Measurements from ENCODE around the gene MEX3A.
"Not testable (repeated sequence)": the region's sequence is repeated elsewhere in the genome, so short reads cannot be mapped to it uniquely, and the experiment has no call there.

Gene MEX3A

GRCh38 chr1:156118177-156118868, 36.1 kb upstream of the MEX3A start:
- DNase-seq, result no peak

DNA sequence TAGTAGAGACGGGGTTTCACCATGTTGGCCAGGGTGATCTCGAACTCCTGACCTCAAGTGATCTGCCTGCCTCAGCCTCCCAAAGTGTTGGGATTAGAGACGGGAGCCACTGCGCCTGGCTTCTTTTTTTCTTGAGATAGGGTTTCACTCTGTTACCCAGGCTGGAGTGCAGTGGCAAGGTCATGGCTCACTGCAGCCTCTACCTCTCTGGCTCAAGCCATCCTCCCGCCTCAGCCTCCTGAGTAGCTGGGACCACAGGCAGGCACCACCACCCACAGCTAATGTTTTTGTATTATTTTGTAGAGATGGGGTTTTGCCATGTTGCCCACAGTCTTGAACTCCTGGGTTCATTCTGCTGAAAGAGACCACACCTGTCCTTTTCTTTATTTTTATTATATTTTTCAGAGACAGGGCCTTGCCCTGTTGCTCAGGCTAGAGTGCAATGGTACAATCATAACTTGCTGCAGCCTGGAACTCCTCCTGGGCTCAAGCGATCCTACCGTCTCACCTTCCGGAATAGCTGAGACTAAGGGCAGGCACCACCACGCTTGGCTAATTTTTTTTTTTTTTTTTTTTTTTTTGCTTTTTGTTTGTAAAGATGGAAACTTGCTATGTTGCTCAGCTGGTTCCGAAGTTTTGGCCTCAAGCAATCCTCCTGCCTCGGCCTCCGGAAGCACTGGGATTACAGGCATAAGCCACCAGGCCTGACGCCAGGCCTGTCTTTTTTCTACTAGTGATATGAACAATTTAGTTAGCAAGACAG, 35.3 kb upstream of the MEX3A start:
- DNase-seq, result no peak

DNA sequence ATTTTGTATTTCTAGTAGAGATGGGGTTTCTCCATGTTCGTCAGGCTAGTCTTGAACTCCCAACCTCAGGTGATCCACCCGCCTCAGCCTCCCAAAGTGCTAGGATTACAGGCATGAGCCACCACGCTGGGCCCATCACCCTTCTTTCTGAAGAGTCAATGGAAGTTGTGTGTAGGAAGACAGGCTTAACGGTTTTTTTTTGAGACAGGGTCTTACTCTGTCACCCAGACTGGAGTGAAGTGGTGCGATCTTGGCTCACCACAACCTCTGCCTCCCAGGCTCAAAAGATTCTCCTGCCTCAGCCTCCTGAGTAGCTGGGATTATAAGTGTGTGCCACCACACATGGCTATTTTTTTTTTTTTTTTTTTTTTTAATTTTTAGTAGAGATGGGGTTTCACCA, 34.5 kb upstream of the MEX3A start:
- not testable (repeated sequence) for DNase-seq

DNA sequence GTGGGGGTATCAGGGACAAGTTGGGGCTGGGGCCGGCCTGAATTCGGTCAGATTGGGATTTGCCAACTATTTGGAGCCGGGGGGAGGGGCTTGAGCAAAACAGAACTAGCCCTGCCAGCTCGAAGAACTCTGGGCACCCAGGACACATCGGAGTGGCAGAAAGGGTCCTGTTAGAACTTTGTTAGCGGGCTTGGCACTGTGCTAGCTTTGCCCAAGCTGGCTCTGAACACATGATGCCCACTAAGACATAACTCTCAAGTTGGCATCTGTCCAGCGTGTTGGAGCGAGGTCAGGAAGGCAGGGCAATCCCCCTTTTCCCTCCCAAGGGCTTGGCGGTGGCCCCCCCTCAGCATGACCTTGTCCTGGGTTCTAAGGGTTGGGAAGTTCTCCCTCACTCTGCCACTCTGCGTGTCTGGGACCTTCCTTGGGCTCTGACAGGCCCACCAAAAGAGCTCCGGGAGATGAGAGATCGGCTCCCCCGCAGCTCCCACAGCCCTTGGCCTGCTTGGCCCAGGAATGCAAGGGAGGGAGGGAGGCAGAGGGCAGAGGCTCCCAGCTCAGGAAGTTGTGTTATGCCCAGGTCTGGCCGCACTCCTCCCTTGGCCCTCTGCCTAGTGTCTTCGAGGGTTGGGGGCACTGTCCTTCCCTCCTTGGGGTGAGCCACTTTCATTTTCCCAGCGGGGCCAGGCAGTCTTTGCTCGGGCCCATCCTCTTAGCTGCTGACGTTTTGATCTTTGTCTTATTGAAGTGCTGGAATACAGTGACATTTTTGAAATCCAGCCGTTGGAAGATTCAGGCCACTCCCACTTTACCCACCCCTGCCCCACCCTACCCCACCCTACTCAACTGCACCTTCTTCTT, 33.5 kb upstream of the MEX3A start:
- DNase-seq, result peak; percentile 63

DNA sequence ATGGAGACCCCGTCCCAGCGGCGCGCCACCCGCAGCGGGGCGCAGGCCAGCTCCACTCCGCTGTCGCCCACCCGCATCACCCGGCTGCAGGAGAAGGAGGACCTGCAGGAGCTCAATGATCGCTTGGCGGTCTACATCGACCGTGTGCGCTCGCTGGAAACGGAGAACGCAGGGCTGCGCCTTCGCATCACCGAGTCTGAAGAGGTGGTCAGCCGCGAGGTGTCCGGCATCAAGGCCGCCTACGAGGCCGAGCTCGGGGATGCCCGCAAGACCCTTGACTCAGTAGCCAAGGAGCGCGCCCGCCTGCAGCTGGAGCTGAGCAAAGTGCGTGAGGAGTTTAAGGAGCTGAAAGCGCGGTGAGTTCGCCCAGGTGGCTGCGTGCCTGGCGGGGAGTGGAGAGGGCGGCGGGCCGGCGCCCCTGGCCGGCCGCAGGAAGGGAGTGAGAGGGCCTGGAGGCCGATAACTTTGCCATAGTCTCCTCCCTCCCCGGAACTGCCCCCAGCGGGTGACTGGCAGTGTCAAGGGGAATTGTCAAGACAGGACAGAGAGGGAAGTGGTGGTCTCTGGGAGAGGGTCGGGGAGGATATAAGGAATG, 32.8 kb upstream of the MEX3A start:
- peak; percentile 63 for DNase-seq

- DNase-seq, result peak; percentile 96
Observed at GRCh38 chr1:156114101-156114918, 32.0 kb upstream of the MEX3A start, which contains the start of gene LMNA. LMNA (plus strand) TSS chr1:156114711; CDS start chr1:156114919, 208 bp downstream.

DNA sequence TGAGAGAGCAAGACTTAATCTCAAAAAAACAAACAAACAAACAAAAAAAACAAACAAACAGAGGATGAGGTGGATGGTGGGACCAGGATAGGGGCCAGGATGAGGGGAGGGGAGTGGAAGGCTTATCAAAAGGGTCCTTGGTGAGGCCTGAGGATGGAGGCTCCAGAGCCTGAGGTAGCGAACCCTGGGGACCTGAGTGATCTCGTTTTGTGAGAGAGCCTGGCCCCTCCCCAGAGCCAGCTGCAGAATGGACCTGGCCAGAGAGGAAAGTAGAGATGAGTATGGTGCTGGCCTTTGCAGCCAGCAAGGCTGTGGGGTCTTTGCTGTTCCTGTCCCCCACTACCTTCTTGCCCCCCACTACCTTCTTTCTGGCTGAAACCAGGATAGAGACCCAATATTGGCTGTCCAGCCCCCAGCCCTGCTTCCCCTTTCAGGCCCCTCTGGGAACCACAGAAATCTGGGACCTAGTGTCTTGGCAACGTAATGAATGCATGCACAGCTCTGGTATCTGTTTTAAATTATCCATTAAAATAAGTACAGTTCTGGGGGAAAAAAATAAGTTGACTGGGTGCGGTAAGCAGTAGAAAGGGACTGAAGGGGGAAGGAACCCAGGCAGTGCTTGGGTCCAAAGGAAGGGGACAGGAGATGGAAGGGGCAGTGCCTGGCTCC, 31.2 kb upstream of the MEX3A start:
- no peak for DNase-seq

- DNase-seq, result no peak
Observed at GRCh38 chr1:156112276-156113137, 30.2 kb upstream of the MEX3A start.

DNA sequence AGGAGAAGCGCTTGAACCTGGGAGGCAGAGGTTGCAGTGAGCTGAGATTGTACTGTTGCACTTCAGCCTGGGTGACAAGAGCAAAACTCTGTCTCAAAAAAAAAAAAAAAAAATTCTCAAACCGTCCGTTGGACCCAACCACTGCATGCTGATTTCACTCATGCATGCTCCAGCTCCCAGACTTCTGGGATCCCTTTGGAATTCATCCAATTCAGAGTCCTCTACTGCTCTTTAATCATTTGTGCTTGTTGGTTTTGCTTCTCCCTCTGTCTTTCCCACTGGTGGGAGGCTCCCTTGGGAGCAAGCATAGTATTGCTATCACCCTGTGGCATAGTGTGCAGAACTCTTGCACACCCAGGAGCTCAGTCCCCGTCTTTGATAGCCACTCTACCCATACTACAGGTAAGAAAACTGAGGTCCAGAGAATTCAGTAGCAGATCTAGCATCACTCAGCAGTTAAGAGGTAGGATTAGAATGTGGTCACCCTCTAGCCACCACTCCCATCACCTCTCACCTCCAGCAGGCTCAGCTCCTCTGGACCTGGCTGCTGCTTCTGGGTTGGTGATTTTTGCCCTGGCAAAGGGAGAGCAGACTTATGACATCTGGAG, 29.2 kb upstream of the MEX3A start:
- DNase-seq, result peak; percentile 88

DNA sequence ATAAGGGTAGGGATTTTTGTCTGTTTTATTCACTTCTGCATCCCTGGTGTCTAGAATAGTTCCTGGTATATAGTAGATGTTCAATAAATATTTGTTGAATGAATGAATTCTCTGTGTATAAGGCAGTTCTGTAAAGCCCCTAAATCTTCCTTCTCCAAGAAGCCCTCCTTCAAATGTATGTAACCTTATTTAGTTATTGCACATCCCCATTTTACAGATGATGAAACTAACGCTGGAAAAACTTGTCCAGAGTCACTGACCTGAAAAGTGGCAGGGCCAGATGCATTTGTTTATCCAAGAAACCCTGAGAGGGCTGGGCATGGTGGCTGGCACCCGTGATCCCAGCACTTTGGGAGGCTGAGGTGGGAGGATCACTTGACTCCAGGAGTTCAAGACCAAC, 28.0 kb upstream of the MEX3A start:
- no peak for DNase-seq

GRCh38 chr1:156108664-156109241, 26.5 kb upstream of the MEX3A start:
- no peak for DNase-seq

GRCh38 chr1:156108057-156108456, 25.8 kb upstream of the MEX3A start:
- no peak for DNase-seq

GRCh38 chr1:156106624-156107488, 24.6 kb upstream of the MEX3A start:
- DNase-seq, result no peak

GRCh38 chr1:156104861-156105832, 22.9 kb upstream of the MEX3A start:
- no peak for DNase-seq

DNA sequence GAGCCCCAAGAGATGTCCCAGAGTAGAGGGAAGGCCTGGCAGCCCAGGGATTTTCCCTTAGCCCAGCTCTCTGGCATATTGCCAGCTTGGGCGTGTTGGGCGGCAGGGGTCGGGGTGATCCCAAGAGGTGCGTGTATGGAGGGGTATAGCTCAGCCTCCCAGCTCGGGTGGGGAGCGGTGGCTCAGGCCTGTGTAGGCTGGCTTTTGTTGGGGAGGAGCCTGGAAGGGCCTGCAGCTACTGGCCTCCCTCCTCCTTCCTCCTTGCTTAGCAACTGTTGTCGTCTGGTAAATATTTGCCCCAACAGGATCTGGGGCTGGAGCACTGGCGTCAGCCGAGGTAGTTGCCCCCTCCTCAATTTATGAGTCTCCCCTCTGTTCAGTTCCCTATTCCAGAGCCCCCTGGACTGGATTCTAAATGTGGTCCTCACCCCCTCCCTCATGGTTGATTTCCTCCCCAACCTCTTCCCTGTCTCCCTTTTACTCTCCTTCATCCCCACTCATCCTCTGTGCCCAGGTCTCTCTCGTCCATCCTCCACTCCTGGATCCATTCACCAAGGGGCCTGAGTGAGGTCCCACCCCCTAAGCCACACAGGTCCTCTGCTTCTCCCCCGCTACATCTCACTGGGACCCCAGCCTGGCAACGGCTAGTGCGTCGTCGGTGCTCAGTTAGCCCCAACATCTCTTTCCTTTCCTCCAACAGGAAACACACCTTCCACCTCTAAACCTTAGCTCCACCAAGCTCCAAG, 22.0 kb upstream of the MEX3A start:
- peak; percentile 96 for DNase-seq

GRCh38 chr1:156103521-156103947, 21.3 kb upstream of the MEX3A start:
- no peak for DNase-seq

Measured in NCI-H345 (cell line).